Stimulated activated CD4-positive, alpha-beta T cell treated with anti-CD3 and anti-CD28 coated beads, Interleukin-4, amount 100 ng/mL, for 48 hours (primary cell): ENCODE measurements around the gene TRIM44.
"Not testable (repeated sequence)": the region's sequence is repeated elsewhere in the genome, so short reads cannot be mapped to it uniquely, and the experiment has no call there.

Experiments used
- DNase-seq, 2 donors: peaks; one replicate each; pipeline ENCODE4 v3.0.0-alpha.2; 2020; ENCODE audit warnings: low read depth in 2 of 2

The TRIM44 gene

DNA sequence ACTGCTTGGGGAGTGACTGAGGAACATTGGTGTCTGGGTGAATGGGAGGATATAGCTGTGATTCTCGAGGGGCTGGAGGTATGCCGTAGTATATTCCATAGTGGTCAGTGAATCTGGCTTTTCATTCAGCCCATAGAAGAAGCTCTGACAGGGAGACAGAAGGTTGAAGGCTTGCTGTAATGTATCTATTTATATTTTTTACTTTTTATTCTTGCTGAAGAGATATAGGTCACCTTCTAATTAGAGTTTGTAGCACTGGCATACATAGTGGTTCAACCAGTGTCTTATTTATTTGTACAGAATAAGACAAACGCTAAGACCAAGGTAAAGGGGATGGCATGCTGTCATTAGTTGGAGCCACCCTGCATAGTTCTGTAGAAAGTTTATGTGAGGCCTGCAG lies 10.0 kb downstream of the TRIM44 start:
- DNase-seq: no peak

GRCh38 chr11:35675901-35676610 lies 13.5 kb downstream of the TRIM44 start:
- no peak for DNase-seq

GRCh38 chr11:35676611-35676965 lies 14.0 kb downstream of the TRIM44 start:
- DNase-seq: no peak

GRCh38 chr11:35677904-35678303 lies 15.3 kb downstream of the TRIM44 start:
- DNase-seq: no peak

GRCh38 chr11:35678471-35678870 lies 15.9 kb downstream of the TRIM44 start:
- DNase-seq: no peak

DNA sequence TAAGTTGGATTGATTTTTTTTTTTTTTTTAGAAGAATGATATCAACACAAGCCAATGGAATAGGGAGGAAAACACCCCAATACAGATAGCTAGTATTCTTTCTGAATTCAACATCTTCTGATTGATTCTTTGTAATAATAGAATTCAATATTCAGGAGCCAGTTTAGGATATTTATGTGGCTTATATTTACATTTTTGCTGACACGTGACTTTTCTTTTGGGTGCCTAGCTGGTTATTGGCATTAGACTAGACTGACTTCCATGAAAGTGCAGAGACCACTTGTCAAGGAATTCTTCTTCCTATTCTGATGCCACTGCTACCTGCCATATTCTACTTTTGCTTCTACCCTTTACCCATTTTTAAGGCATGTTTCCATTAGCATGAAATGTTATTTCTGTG lies 16.4 kb downstream of the TRIM44 start:
- no peak for DNase-seq

DNA sequence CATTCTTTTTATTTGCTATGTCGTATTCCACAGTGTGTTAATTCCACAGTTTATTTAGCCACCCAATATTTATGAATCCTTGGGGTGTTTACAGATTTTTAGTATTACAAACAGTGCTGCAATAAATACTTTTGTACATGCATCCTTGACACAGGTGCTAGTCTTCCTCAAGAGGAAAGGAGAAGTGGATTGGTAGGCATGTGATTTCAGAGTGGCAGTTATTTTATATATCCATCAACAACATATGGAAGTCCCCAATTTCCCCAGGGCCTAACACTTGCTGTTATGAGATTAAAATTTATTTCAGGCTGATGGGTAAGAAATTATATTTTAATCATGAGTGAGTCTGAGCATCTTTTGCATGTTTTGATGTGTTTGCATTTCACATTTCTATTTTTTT lies 17.9 kb downstream of the TRIM44 start:
- DNase-seq: no peak

DNA sequence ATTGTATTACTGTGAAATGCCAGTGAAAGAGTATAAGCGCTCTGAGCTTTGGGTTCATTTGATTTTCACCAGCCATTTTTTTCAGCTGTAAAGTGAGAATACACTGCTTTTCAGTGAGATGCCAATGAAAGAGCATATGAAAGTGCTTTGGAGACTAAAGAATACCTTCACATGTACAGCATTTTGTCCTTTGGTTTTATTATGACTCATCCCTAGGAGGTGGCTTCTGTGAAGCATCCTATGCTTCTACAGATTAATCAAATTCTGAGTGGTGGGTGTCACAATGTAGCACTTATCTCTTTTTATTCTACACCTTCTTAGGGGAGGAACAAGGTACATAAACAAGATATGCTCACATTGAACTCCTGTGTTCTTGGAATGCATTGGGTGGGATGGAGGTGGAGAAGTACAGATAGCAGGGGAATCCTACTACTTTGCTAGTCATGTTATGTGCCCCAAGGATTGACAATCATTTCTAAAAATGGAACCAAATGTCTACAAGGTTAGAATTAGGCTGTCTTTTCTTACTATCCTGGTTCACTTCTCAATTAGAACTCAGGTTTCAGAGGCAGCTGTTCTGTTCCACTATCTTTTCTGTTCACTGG lies 18.7 kb downstream of the TRIM44 start:
- no peak for DNase-seq

- no peak for DNase-seq
Measured at GRCh38 chr11:35682230-35683173, 19.9 kb downstream of the TRIM44 start.

GRCh38 chr11:35683728-35684339 lies 21.3 kb downstream of the TRIM44 start:
- DNase-seq: no peak

DNA sequence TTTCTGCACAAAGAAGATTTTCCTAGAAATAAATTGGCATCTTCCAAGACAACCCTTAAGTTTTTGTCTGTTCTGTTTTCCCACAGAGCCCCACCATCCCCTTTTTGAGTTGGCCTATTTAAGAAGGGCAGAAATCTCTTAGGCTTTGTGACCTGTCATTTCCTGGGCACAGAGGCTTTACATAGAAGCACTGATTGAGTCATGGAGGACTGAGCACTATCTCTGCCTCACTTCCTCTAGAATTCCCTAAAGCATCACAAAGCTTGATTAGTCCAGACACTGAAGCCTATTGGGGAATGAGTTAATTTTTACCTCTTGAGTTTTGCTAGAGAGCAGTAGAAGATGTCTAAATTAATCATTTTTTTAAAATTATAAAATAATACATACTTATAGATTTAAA lies 25.4 kb downstream of the TRIM44 start:
- no peak for DNase-seq

GRCh38 chr11:35689081-35689996 lies 26.8 kb downstream of the TRIM44 start:
- no peak for DNase-seq

DNA sequence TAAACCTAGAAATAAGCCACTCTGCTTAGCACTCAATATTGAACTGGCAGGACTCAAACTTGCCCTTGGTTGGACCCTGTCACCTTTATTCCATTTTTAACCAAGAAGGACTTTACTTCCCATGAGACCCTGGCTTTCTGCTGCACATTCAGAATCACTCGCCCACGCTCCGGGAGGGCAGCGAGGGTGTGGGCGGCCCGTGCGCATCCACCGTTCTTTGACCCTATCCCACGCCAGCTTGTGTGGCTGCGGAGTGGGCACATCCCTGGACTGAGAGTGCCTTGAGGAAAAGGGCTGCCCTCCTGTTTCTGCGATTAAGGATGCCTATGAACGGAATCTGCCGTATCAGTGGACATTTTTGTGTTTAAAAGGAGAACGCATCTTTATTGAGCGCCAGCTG lies 39.6 kb downstream of the TRIM44 start:
- no peak for DNase-seq

DNA sequence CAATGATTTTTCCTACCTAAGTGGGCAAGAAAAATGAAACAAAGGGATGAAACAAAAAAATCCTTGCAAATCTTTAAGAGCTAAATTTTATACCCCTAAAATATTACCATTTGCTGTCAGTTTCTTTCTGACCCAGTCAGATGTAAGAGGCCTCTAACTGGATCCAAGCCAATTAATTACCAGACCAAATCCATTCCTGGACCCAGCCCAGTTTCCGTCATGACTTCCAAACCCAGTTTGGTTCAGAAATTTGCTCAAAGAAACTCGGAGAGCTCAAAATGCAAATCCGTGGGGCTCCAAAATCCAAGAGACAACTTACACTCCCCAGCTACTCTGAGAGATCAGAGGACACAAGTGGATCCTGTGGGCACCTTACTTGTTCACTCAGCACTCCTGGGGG lies 46.8 kb downstream of the TRIM44 start:
- DNase-seq: no peak

DNA sequence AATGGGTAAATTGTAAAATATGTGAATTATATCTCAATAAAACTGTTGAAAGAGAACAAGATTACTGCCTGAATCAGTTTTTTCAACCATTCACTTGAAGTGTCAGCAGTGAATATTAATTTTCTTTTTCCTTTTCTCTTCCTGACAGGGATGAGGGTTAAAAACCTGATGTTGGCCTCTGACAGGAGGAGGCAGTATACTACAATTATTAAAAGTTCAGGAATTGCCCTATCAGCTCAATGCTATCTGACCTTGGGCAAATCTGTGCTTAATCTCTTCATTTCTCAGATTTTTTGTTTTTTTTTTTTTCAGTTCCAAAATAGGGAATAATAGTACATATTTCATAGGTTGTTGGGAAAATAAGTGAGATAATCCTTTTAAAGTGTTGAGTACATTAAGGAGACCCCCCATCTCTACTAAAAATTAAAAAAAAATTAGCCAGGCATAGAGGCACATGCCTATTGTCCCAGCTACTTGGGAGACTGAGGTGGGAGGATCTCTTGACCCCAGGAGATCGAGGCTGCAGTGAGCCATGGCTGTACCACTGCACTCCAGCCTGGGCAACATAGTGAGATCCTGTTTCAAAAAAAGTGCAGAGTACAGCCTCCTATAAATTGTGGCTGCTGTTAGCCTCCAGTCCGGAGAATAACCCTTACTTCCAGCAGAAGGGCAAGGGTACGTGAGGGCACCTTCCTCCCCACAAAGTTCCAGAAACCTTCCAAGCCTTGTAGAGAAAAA lies 48.8 kb downstream of the TRIM44 start:
- DNase-seq: no peak

DNA sequence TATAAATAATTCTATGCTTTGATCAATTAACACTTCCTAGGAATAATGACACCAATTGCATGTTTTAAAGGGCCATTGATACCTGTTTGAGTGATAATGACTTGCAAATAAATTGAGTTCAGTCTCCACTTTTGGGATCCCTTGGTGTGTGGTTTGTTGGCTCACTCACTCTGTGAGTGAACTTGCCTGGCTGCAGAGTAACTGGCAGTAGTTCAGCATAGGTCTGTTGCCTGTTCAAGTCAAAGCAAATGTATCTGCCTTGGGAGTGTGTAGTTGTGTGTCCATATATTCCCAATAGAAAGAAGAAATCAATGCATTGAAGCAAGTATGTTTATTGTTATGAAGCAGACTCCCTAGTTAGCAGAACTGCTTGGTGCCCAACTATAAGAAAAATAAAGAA lies 49.3 kb downstream of the TRIM44 start:
- no peak for DNase-seq

DNA sequence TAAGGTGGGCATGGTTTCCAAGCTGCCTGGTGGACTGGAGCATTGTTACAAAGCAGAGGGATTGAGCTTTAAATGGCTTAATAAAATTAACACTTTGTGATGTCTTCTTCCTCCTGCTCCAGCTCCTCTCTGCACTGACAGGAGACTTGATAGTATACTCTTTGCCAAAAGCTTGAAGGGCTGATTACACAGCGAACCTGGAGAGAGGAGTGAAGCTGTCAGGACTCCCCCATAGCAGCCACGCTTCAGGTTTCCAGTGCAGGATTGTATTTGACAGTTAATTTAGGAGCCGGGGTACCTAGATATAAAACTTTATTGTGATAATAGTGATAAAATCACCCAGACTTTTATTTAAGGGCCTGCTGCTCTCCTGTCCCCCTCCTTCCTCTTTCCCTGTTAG lies 50.0 kb downstream of the TRIM44 start:
- DNase-seq: no peak

GRCh38 chr11:35714882-35715627 lies 52.5 kb downstream of the TRIM44 start:
- peak; percentile 0 to 6 for DNase-seq

DNA sequence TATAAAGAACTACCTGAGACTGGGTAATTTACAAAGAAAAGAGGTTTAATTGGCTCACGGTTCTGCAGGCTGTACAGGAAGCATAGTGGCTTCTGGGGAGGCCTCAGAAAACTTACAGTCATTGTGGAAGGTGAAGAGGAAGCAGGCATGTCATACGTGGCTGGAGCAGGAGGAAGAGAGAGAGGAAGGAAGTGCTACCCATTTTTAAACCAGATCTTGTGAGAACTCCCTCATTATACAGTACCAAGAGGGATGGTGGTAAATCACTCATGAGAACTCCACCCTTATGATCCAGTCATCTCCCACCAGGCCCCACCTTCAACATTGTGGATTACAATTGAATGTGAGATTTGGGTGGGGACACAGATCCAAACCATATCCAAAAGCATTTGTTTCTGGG lies 53.1 kb downstream of the TRIM44 start:
- DNase-seq: not testable (repeated sequence)

GRCh38 chr11:35717043-35717442 lies 54.5 kb downstream of the TRIM44 start:
- DNase-seq: no peak
